ENCODE measurements around the gene MNT.
A peak's percentile ranks its signal among the peaks of the same experiment; 100 is the strongest.

Gene MNT

DNA sequence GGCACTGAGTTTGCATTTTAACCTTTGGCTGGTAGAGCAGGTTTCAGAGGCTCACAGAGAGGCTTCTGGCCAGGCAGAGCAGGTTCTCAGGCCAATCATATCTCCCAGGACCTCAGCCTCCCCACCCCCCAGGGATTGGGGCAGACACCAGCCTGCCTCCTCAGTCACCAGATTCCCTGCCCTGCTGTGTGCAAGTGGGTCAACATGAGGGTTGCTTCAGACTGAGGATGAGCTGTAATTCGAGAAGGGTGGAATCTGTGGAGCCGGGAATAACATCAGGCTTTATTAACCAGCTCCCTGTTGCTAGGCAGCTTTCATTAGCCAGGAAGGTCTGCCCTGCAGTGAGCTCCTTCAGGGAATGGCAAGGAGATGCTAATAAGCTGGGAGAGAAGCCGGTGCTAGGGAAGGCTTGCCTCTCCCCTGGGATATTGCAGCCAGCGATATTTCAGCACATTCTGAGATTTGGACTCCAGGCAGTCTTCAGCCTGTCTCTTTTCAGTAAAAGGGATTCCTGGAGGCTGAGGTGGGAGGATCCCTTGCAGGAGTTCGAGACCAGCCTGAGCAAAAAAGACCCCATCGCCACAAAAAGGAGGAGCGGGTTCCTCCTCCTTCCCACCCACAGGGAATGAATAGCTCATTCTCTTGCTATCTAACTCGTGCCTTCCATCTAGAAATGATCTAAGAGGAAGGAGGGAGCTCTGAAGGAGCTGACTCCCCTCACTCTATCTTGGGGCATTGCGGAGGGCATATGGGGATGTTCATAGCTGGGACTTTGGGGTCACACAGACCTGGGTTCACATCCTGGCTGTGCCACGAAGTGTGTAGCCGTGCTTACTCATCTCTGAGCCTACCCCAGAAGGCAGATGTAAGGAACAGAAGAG is 52.8 kb downstream of the MNT start:
- TF ChIP-seq, protein P1, sequence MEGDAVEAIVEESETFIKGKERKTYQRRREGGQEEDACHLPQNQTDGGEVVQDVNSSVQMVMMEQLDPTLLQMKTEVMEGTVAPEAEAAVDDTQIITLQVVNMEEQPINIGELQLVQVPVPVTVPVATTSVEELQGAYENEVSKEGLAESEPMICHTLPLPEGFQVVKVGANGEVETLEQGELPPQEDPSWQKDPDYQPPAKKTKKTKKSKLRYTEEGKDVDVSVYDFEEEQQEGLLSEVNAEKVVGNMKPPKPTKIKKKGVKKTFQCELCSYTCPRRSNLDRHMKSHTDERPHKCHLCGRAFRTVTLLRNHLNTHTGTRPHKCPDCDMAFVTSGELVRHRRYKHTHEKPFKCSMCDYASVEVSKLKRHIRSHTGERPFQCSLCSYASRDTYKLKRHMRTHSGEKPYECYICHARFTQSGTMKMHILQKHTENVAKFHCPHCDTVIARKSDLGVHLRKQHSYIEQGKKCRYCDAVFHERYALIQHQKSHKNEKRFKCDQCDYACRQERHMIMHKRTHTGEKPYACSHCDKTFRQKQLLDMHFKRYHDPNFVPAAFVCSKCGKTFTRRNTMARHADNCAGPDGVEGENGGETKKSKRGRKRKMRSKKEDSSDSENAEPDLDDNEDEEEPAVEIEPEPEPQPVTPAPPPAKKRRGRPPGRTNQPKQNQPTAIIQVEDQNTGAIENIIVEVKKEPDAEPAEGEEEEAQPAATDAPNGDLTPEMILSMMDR (IDR thresholded peaks at IDR 0.05; ENCODE audit: control insufficient read depth, insufficient read depth, low read depth, low read length, missing control alignments), result no peak
- peak; percentile 82 for DNase-seq (ENCODE audit: low read depth)
- no peak overlapping the region for H3K4me3 ChIP-seq (ENCODE audit: control insufficient read depth, low read depth, low read length)

- TF ChIP-seq, protein P1 (IDR thresholded peaks at IDR 0.05; ENCODE audit: control insufficient read depth, insufficient read depth, low read depth, low read length, missing control alignments), result no peak
- no peak for DNase-seq (ENCODE audit: low read depth)
- H3K4me3 ChIP-seq (ENCODE audit: control insufficient read depth, low read depth, low read length), result no peak overlapping the region
Observed at GRCh38 chr17:2346475-2346874, 54.4 kb downstream of the MNT start.

GRCh38 chr17:2344528-2344927 is 56.3 kb downstream of the MNT start:
- TF ChIP-seq, protein P1 (IDR thresholded peaks at IDR 0.05; ENCODE audit: control insufficient read depth, insufficient read depth, low read depth, low read length, missing control alignments), result no peak
- no peak for DNase-seq (ENCODE audit: low read depth)
- no peak overlapping the region for H3K4me3 ChIP-seq (ENCODE audit: control insufficient read depth, low read depth, low read length)

GRCh38 chr17:2343421-2343820 is 57.4 kb downstream of the MNT start:
- H3K4me3 ChIP-seq (ENCODE audit: control insufficient read depth, low read depth, low read length), result no peak overlapping the region
- no peak for DNase-seq (ENCODE audit: low read depth)
- TF ChIP-seq, protein P1 (IDR thresholded peaks at IDR 0.05; ENCODE audit: control insufficient read depth, insufficient read depth, low read depth, low read length, missing control alignments), result no peak

GRCh38 chr17:2338315-2338657 is 62.6 kb downstream of the MNT start:
- TF ChIP-seq, protein P1 (IDR thresholded peaks at IDR 0.05; ENCODE audit: control insufficient read depth, insufficient read depth, low read depth, low read length, missing control alignments), result no peak
- DNase-seq (ENCODE audit: low read depth), result no peak

DNA sequence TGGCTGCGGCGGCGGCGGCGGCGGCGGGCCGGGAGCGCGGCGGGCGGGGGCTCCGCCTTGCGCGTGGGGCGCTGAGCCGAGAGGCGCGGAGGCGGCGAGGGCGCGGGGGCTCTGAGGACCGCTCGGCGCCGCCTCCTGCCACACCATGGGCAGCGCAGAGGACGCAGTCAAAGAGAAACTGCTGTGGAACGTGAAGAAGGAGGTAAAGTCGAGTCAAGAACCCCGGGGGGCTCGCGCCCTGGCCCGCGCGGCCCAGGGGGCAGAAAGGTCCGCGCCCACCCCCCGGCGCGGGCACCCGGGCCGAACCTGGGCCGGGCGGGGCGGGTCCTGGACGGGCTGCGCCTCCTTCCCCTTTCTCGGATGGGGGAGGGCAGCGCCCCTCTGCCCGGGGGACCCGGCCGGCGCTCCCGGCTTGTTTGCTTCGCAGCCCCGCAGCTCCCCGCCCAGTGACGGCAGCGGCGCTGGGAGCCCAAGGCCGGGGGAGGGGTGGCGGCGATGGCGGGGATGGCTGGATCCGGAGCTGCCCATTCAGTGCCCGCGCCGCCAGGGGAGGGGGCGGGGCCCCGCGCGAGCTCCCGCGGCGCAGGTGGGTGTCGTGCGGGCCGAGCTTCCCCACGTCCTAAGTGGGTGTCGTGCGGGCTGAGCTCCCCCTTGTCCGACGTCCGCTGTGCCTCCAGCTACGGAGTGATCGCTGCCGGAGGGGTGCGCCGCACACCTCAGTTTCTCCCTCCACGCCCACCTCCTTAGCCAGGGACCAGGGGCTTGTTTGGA is 63.1 kb downstream of the MNT start:
- TF ChIP-seq, protein P1 (IDR thresholded peaks at IDR 0.05; ENCODE audit: control insufficient read depth, insufficient read depth, low read depth, low read length, missing control alignments), result no peak
- peak overlapping the region; percentile 54 for H3K4me3 ChIP-seq (ENCODE audit: control insufficient read depth, low read depth, low read length)
- no peak for DNase-seq (ENCODE audit: low read depth)

More at GRCh38 chr17:2338315-2338657, 62.6 kb downstream of the MNT start:
- H3K4me3 ChIP-seq (ENCODE audit: control insufficient read depth, low read depth, low read length), result peak overlapping the region; percentile 54
